ENCODE data around the gene MPV17L2. TPM values are rescaled to one million over a fixed set of nuclear protein-coding genes. Genes with fewer than 3 reads are reported as not detected.

Gene MPV17L2
- total RNA-seq, 4 donors from 2014 or later = 18.1 to 38.9 (median 33.0) TPM

DNA sequence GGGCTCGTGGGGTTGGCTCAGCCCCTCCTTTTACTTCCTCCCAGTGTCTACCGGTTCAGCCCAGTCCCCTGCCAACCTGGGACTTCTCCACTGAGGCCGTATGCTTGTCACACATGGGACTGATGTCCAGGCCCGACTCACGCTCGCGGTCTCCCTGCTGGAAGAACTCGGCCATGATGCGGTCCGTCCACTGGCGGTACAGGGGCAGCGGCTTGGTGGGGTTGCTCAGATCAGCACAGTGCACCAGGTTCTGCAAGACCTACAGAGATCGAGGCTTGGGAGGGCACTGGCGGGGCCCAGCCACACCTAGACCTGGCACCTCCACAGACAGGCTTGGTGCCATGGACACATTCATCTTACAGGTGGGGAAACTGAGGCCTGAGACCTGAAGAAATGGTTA, 18.7 kb downstream of the MPV17L2 start:
- DNase-seq = no peak
- no peaks in the 10 kb centered on the region for H3K27me3 ChIP-seq
- TF ChIP-seq POLR2A (IDR thresholded peaks at IDR 0.05) = no peak
- TF ChIP-seq, protein P1, sequence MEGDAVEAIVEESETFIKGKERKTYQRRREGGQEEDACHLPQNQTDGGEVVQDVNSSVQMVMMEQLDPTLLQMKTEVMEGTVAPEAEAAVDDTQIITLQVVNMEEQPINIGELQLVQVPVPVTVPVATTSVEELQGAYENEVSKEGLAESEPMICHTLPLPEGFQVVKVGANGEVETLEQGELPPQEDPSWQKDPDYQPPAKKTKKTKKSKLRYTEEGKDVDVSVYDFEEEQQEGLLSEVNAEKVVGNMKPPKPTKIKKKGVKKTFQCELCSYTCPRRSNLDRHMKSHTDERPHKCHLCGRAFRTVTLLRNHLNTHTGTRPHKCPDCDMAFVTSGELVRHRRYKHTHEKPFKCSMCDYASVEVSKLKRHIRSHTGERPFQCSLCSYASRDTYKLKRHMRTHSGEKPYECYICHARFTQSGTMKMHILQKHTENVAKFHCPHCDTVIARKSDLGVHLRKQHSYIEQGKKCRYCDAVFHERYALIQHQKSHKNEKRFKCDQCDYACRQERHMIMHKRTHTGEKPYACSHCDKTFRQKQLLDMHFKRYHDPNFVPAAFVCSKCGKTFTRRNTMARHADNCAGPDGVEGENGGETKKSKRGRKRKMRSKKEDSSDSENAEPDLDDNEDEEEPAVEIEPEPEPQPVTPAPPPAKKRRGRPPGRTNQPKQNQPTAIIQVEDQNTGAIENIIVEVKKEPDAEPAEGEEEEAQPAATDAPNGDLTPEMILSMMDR (IDR thresholded peaks at IDR 0.05 in 4 of 5, conservative IDR thresholded peaks at IDR 0.05 in 1 of 5) = no peak
- in situ Hi-C loops (cut with MboI; ENCODE audit: low sequenced_read_pairs in 4 of 4) (loop anchor here in 1 of 4 donors (5.0 kb wide), 1 partner anchor 41 kb away; no protein-coding TSS in a partner anchor), intact Hi-C loops (cut with DNase I; ENCODE audit: low total_unique reads) (no loop called here)
- H3K27ac ChIP-seq = no peak overlapping the region
- peaks cover 0 to 3% of the 10 kb centered on the region in 2 donors for H3K4me1 ChIP-seq
- no peak for ATAC-seq
- H3K36me3 ChIP-seq = no peaks in the 10 kb centered on the region
- H3K4me3 ChIP-seq = no peak overlapping the region
- no peaks in the 10 kb centered on the region for H3K9me3 ChIP-seq

DNA sequence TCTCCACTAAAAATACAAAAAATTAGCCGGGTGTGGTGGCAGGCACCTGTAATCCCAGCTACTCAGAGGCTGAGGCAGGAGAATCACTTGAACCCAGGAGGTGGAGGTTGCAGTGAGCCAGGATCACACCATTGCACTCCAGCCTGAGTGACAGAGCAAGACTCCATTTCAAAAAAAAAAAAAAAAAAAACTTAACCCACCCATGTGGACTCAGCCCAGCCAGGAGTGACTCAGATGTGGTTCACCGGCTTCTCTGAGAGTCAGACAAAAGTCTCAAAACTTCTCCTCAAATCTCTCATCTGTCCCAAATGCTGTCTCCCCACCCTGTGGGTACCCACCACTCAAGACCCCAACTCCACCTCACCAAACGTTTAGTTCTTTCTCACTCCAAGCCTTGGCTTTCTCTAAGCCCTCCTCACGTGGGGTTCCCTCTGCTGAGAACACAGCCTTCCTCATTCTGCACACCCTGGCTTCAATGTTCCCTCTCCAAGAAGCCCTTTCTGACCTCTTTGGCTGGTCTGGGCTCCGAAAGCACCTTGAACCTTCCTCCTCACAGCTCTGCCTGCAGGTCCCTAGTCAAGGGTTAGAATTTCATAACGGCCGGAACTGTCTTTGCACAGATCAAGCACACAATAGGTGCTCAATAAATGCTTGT, 21.9 kb downstream of the MPV17L2 start:
- H3K4me3 ChIP-seq = no peak overlapping the region
- no peak overlapping the region for H3K27ac ChIP-seq
- TF ChIP-seq, protein P1 (IDR thresholded peaks at IDR 0.05 in 4 of 5, conservative IDR thresholded peaks at IDR 0.05 in 1 of 5) = no peak
- TF ChIP-seq POLR2A (IDR thresholded peaks at IDR 0.05) = no peak
- in situ Hi-C loops (cut with MboI; ENCODE audit: low sequenced_read_pairs in 4 of 4) (loop anchor here in 1 of 4 donors (5.0 kb wide), 1 partner anchor 37 kb away; no protein-coding TSS in a partner anchor), intact Hi-C loops (cut with DNase I; ENCODE audit: low total_unique reads) (no loop called here)
- no peaks in the 10 kb centered on the region for H3K27me3 ChIP-seq
- ATAC-seq (no peak), DNase-seq (no peak)
- H3K9me3 ChIP-seq = no peaks in the 10 kb centered on the region
- no peaks in the 10 kb centered on the region for H3K4me1 ChIP-seq
- H3K36me3 ChIP-seq = no peaks in the 10 kb centered on the region

DNA sequence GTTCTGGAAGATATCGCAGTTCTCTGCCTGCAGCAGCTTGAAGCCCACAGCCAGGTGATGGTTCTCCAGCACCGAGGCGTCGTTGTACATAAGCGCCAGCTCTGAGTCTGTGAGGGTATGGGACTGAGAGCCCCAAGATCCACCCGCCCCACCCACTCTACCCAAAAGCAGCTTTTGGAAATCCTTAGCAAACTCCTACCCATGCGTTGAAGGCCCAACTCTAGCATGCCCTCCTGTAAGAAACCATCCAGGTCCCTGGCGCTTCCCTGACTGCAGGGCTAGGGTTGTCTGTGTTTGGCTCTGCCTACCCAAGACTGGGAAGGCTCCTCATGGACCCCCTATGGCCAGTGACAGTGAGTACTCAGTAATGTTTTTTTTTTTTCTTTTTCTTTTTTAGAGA, 23.8 kb downstream of the MPV17L2 start:
- in situ Hi-C loops (cut with MboI; ENCODE audit: low sequenced_read_pairs in 4 of 4) = no loop called here
- H3K36me3 ChIP-seq = no peaks in the 10 kb centered on the region
- intact Hi-C loops (cut with DNase I; ENCODE audit: low total_unique reads) = loop anchor here (1.0 kb wide), 1 partner anchor 35 kb away; no protein-coding TSS in a partner anchor

DNA sequence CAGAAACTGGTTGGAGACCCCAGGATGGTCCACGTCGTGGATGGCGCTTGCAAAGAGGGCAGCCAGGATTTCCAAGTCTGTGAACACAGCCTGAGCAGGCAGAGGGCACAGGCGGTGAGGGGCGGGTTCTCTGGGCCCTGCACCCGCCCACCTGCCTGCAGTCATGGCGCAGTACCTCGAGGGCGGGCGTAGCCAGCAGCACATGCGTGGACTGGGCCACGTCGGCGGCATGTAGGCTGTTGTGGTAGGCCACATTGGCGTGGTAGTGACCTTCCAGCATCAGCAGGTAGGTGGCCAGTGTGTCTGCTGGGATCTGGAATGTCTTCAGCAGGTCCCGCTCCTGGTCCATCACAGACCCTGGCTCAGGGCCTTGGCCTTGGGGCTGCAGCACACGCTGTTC, 25.1 kb downstream of the MPV17L2 start:
- DNase-seq = no peak
- Histone ChIP-seq H3K27ac (no peak overlapping the region), H3K27me3 (peaks cover 0 to 6% (median 0%) of the 10 kb centered on the region in 3 donors), H3K36me3 (no peaks in the 10 kb centered on the region), H3K9me3 (no peaks in the 10 kb centered on the region), H3K4me1 (no peaks in the 10 kb centered on the region), H3K4me3 (no peak overlapping the region)
- no peak for ATAC-seq
- in situ Hi-C loops (cut with MboI; ENCODE audit: low sequenced_read_pairs in 4 of 4) = no loop called here
- intact Hi-C loops (cut with DNase I; ENCODE audit: low total_unique reads) = no loop called here
- TF ChIP-seq POLR2A (IDR thresholded peaks at IDR 0.05) = no peak
- TF ChIP-seq, protein P1 (IDR thresholded peaks at IDR 0.05 in 4 of 5, conservative IDR thresholded peaks at IDR 0.05 in 1 of 5) = no peak

More for the DNA sequence above, 23.8 kb downstream of the MPV17L2 start:
- H3K27ac ChIP-seq = no peak overlapping the region
- no peak for ATAC-seq
- no peak overlapping the region for H3K4me3 ChIP-seq
- H3K4me1 ChIP-seq = no peaks in the 10 kb centered on the region
- DNase-seq = no peak
- no peaks in the 10 kb centered on the region for H3K9me3 ChIP-seq
- peaks cover 0 to 6% (median 0%) of the 10 kb centered on the region in 3 donors for H3K27me3 ChIP-seq
- TF ChIP-seq, protein P1 (IDR thresholded peaks at IDR 0.05 in 4 of 5, conservative IDR thresholded peaks at IDR 0.05 in 1 of 5) = no peak
- no peak for TF ChIP-seq POLR2A (IDR thresholded peaks at IDR 0.05)
